Lung (tissue), 12 donors: ENCODE results near the gene ANKRD13A. TPM values are rescaled to one million over a fixed set of nuclear protein-coding genes. Genes with fewer than 3 reads are reported as not detected.
A peak's percentile ranks its signal among the peaks of the same experiment; 100 is the strongest.
"Not testable (repeated sequence)": the region's sequence is repeated elsewhere in the genome, so short reads cannot be mapped to it uniquely, and the experiment has no call there.

Experiments used
- ATAC-seq: fragments of 200-7000 bp; cut with Tn5 transposase; one replicate; pipeline ENCODE4 v1.9.1; 2020; ENCODE audit warnings: moderate number of reproducible peaks; ENCODE audit not compliant: insufficient read depth, low FRiP score
- DNase-seq, 3 donors: peaks; one replicate each; pipeline ENCODE4 v3.0.0-alpha.2; 2013 to 2017
- H3K27ac ChIP-seq, 2 donors: one replicate each; pipeline ENCODE4 v1.5.1; 2013; ENCODE audit warnings: mild to moderate bottlenecking in 2 of 2, moderate library complexity in 2 of 2, control low read depth in 1 of 2, inconsistent platforms in 1 of 2, low read depth in 1 of 2, low read length in 1 of 2
- H3K27me3 ChIP-seq, 3 donors: one replicate each; pipeline ENCODE4 v1.5.1; 2013; ENCODE audit warnings: low read length in 2 of 3; ENCODE audit not compliant: control insufficient read depth in 3 of 3, insufficient read depth in 3 of 3
- H3K36me3 ChIP-seq, 4 donors: one replicate each; pipeline ENCODE4 v1.5.1; 2013; ENCODE audit warnings: low read length in 4 of 4, mild to moderate bottlenecking in 1 of 4, moderate library complexity in 1 of 4; ENCODE audit not compliant: control insufficient read depth in 4 of 4, insufficient read depth in 4 of 4
- H3K4me1 ChIP-seq, 5 donors: one replicate each; pipeline ENCODE4 v1.5.1; 2013; ENCODE audit warnings: low read length in 5 of 5, mild to moderate bottlenecking in 2 of 5, moderate library complexity in 1 of 5; ENCODE audit not compliant: control insufficient read depth in 5 of 5, insufficient read depth in 5 of 5
- H3K4me3 ChIP-seq: one replicate; pipeline ENCODE4 v1.5.1; 2013; ENCODE audit warnings: mild to moderate bottlenecking, control low read depth, moderate library complexity
- H3K9ac ChIP-seq, 2 donors: one replicate each; pipeline ENCODE4 v1.5.1; 2013; ENCODE audit warnings: low read length in 2 of 2, control low read depth in 1 of 2; ENCODE audit not compliant: insufficient read depth in 1 of 2
- H3K9me3 ChIP-seq, 4 donors: one replicate each; pipeline ENCODE4 v1.5.1; 2013; ENCODE audit warnings: low read length in 3 of 4, mild to moderate bottlenecking in 1 of 4, moderate library complexity in 1 of 4; ENCODE audit not compliant: control insufficient read depth in 4 of 4, insufficient read depth in 3 of 4
- WGBS, 2 donors: extraction: QIAGEN DNeasy Blood & Tissue Kit; methylation state at CpG; one replicate each; pipeline ENCODE4 v1.1.7; 2013; 5-methylcytosine and 5-hydroxymethylcytosine counted together
- polyA plus RNA-seq, 2 donors: library from polyadenylated mRNA; stranded (reverse); fragments of 200-250 nt; gene quantifications; one replicate each; pipeline ENCODE4 v1.2.1, GENCODE V29; 2013
- total RNA-seq, 2 donors: library from RNA; depleted of rRNA in 1 of 2; stranded (reverse); fragments of >200 nt in 1 of 2; gene quantifications; one replicate each; pipeline ENCODE4 v1.2.1, GENCODE V29; 2014 to 2021
- TF ChIP-seq, protein P1 (sequence below): IDR thresholded peaks from 2 replicates; pipeline ENCODE4 v1.5.1; 2012; ENCODE audit warnings: mild to moderate bottlenecking; ENCODE audit errors: control extremely low read depth, extremely low read depth
- donor health status: control.
- donor health status: control.
- donor health status: Bipolar disorder and iron deficiency.
- donor health status: healthy.
- donor health status: DM: yes; HTN: yes; CAD: no.

The ANKRD13A gene
- total and polyA plus RNA-seq, 4 donors, result 21.6 to 83.0 (median 53.8) TPM

DNA sequence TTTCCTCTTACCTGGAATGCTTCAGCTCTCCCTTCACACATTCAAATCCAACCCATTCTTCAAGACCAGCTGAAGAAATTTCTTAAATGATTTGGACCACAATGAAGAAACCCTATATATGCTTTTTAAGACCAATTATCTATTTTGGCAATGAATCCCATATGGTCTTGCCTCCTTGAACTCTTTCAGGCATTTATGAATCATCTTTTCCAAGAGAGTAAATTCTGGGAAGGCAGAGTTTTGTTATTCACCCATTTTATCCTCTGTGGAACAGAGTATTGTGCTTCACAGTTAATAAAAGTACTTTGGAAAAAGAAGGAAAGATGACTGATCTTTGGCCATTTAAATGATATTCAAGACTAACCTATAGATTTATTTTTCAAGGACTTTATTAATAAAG lies 17.0 kb upstream of the ANKRD13A start:
- H3K4me1 ChIP-seq, result no peaks in the 10 kb centered on the region
- ATAC-seq, result no peak
- TF ChIP-seq, protein P1, sequence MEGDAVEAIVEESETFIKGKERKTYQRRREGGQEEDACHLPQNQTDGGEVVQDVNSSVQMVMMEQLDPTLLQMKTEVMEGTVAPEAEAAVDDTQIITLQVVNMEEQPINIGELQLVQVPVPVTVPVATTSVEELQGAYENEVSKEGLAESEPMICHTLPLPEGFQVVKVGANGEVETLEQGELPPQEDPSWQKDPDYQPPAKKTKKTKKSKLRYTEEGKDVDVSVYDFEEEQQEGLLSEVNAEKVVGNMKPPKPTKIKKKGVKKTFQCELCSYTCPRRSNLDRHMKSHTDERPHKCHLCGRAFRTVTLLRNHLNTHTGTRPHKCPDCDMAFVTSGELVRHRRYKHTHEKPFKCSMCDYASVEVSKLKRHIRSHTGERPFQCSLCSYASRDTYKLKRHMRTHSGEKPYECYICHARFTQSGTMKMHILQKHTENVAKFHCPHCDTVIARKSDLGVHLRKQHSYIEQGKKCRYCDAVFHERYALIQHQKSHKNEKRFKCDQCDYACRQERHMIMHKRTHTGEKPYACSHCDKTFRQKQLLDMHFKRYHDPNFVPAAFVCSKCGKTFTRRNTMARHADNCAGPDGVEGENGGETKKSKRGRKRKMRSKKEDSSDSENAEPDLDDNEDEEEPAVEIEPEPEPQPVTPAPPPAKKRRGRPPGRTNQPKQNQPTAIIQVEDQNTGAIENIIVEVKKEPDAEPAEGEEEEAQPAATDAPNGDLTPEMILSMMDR, result no peak
- DNase-seq, result no peak
- no peak overlapping the region for H3K27ac ChIP-seq
- peaks cover 0 to 4% (median 0%) of the 10 kb centered on the region in 4 donors for H3K9me3 ChIP-seq
- no peak overlapping the region for H3K9ac ChIP-seq
- H3K36me3 ChIP-seq, result peaks cover 25 to 54% (median 39%) of the 10 kb centered on the region in 4 donors
- H3K27me3 ChIP-seq, result no peaks in the 10 kb centered on the region
- H3K4me3 ChIP-seq, result no peak overlapping the region

DNA sequence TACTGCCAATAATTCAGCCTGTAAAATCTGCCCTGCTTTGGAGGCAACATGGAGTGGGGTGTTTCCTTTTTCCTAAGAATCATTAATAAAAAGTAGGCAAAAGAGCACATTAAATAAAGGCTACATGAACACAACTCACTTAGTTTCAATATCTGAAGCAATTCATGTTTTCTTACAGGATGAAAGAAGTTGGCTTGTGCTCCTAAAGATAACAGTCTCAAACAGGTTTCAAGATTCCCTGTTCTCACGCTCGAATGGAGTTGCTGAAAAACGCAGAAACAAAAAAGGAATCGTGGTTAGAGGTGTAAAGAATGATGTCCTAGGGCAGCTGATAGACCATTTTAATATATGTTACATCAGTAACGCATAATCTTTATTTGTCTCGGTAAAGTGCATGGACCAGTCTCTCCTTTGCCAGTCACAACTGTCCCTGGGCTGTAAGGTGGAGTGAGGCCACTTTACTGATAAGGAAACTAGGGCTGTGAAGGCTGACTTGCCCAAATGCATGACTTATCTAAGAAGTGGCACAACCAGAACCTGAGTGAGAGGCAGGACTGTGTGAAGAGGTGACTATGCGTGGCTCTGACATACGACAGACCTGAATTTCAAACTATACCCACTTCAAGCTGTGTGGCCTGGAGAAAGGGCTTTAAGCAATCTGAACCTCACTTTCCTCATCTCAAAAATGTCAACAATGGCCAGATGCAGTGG lies 15.6 kb upstream of the ANKRD13A start:
- no peak for ATAC-seq

DNA sequence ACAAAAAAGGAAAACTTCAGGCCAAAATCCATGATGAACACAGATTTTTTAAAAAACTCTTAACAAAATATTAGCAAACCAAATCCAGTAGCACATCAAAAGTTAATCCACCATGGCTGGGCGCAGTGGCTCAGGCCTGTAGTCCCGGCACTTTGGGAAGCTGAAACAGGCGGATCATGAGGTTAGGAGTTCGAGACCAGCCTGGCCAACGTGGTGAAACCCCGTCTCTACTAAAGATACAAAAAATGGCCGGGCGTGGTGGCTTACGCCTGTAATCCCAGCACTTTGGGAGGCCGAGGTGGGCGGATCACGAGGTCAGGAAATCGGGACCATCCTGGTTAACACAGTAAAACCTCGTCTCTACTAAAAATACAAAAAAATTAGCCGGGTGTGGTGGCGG lies 13.0 kb upstream of the ANKRD13A start:
- DNase-seq, H3K27me3 ChIP-seq, H3K9me3 ChIP-seq, H3K9ac ChIP-seq, H3K27ac ChIP-seq, H3K4me3 ChIP-seq, ATAC-seq, H3K4me1 ChIP-seq: not testable (repeated sequence)
- H3K36me3 ChIP-seq, result peaks cover 13 to 39% (median 29%) of the 10 kb centered on the region in 4 donors
- 97 to 98% methylated on average over 16 of the region's 16 CpGs for WGBS, 2 donors

More for the DNA sequence above, 15.6 kb upstream of the ANKRD13A start:
- H3K9me3 ChIP-seq, result peaks cover 0 to 4% (median 0%) of the 10 kb centered on the region in 4 donors
- no peak overlapping the region for H3K9ac ChIP-seq
- 80 to 91% methylated on average over 8 of the region's 8 CpGs for WGBS, 2 donors
- no peaks in the 10 kb centered on the region for H3K27me3 ChIP-seq
- peak; percentile 15 to 59 (median 26) for DNase-seq
- H3K4me3 ChIP-seq, result no peak overlapping the region
- H3K4me1 ChIP-seq, result no peaks in the 10 kb centered on the region
- H3K27ac ChIP-seq, result peak overlapping the region in 1 of 2 donors; percentile 49
- TF ChIP-seq, protein P1, result no peak
- H3K36me3 ChIP-seq, result peaks cover 31 to 44% (median 37%) of the 10 kb centered on the region in 4 donors

DNA sequence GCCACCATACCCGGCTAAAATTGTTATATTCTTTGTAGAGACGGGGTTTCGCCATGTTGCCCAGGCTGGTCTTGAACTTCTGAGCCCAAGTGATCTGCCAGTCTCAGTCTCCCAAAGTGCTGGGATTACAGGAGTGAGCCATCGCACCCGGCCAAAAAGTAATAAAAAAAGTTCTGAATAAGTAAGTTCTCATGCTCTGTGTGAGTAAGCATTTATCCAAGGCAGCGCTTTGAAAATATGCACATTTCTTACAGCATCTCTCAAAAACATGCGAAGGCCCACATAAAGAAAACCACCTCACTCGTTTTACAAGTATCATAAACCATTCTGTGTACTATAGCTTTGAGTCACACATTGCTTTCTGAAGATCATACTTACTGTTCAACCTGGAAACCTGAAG lies 11.6 kb upstream of the ANKRD13A start:
- TF ChIP-seq, protein P1, result no peak
- WGBS, 2 donors, result 93 to 94% methylated on average over 8 of the region's 8 CpGs

More for the DNA sequence above, 11.6 kb upstream of the ANKRD13A start:
- Histone ChIP-seq H3K9ac (no peak overlapping the region), H3K4me1 (peaks cover 0 to 3% (median 0%) of the 10 kb centered on the region in 5 donors), H3K27me3 (no peaks in the 10 kb centered on the region), H3K27ac (no peak overlapping the region), H3K9me3 (no peaks in the 10 kb centered on the region), H3K36me3 (peaks cover 11 to 36% (median 27%) of the 10 kb centered on the region in 4 donors), H3K4me3 (no peak overlapping the region)
- no peak for ATAC-seq
- DNase-seq, result no peak
